NK-92 (cell line): ENCODE measurements around the gene FBXL13.
"Not testable (repeated sequence)": the region's sequence is repeated elsewhere in the genome, so short reads cannot be mapped to it uniquely, and the experiment has no call there.

Experiments used
- DNase-seq: peaks from one replicate; lab custom pipeline; 2025; ENCODE audit not compliant: unreplicated experiment; lab: John Stamatoyannopoulos, UW

FBXL13 gene

GRCh38 chr7:102988088-102988487 lies 86.5 kb downstream of the FBXL13 start:
- no peak for DNase-seq

- DNase-seq = no peak
Observed at GRCh38 chr7:102985176-102985783, 89.3 kb downstream of the FBXL13 start.

GRCh38 chr7:102983602-102984001 lies 91.0 kb downstream of the FBXL13 start:
- DNase-seq = no peak

- DNase-seq = no peak
Observed at GRCh38 chr7:102982235-102982634, 92.4 kb downstream of the FBXL13 start.

- DNase-seq = no peak
Observed at GRCh38 chr7:102981451-102981850, 93.1 kb downstream of the FBXL13 start.

GRCh38 chr7:102979670-102980069 lies 94.9 kb downstream of the FBXL13 start:
- no peak for DNase-seq

GRCh38 chr7:102978284-102978683 lies 96.3 kb downstream of the FBXL13 start:
- DNase-seq = no peak

- not testable (repeated sequence) for DNase-seq
Observed at GRCh38 chr7:102977586-102977985, 97.0 kb downstream of the FBXL13 start.

- DNase-seq = no peak
Observed at GRCh38 chr7:102976493-102976892, 98.1 kb downstream of the FBXL13 start.

- DNase-seq = no peak
Observed at GRCh38 chr7:102975854-102976253, 98.7 kb downstream of the FBXL13 start.

GRCh38 chr7:102974366-102975236 lies 100.0 kb downstream of the FBXL13 start:
- DNase-seq = no peak

GRCh38 chr7:102973096-102973802 lies 101.3 kb downstream of the FBXL13 start:
- DNase-seq = no peak

- DNase-seq = no peak
Observed at GRCh38 chr7:102967798-102968197, 106.8 kb downstream of the FBXL13 start.

GRCh38 chr7:102966465-102966864 lies 108.1 kb downstream of the FBXL13 start:
- no peak for DNase-seq

- not testable (repeated sequence) for DNase-seq
Observed at GRCh38 chr7:102961993-102962392, 112.6 kb downstream of the FBXL13 start.

GRCh38 chr7:102958004-102958403 lies 116.6 kb downstream of the FBXL13 start:
- not testable (repeated sequence) for DNase-seq

- not testable (repeated sequence) for DNase-seq
Observed at GRCh38 chr7:102954359-102954758, 120.2 kb downstream of the FBXL13 start.

GRCh38 chr7:102953406-102953805 lies 121.2 kb downstream of the FBXL13 start:
- no peak for DNase-seq

- DNase-seq = no peak
Observed at GRCh38 chr7:102951839-102952238, 122.8 kb downstream of the FBXL13 start.

GRCh38 chr7:102944241-102944640 lies 130.4 kb downstream of the FBXL13 start:
- no peak for DNase-seq

GRCh38 chr7:102943423-102944169 lies 131.0 kb downstream of the FBXL13 start:
- DNase-seq = no peak
